Caco-2 (cell line): ENCODE data around the gene ADAMTS2. TPM values are rescaled to one million over a fixed set of nuclear protein-coding genes. Genes with fewer than 3 reads are reported as not detected.

Source experiments
- BruUV-seq: library from RNA; stranded (reverse); fragments of 400-500 nt; replicated peaks from 2 replicates; lab custom pipeline; 2021; lab: Mats Ljungman, UMichigan
- CTCF ChIA-PET: fragments of 300-600 bp; sonication (Branson Sonifier 250); formaldehyde crosslinking; loops from one replicate; lab custom pipeline; 2022; ENCODE audit warnings: antibody characterized with exemption; lab: Charles Lee
- POLR2A ChIA-PET: fragments of 300-600 bp; sonication (Branson Sonifier 250); formaldehyde crosslinking; loops from one replicate; lab custom pipeline; 2022; ENCODE audit warnings: antibody characterized with exemption; lab: Charles Lee
- DNase-seq, 2 experiments: peaks; one replicate each; pipeline versions ENCODE4 v3.0.0 to v3.0.0-alpha.2; 2020 to 2022
- H3K27me3 ChIP-seq: replicated peaks from 2 replicates; pipeline ENCODE4 v1.6.0; 2011; ENCODE audit warnings: low read length; ENCODE audit not compliant: control insufficient read depth, insufficient read depth
- H3K36me3 ChIP-seq: 2 replicates; pipeline ENCODE4 v1.5.1; 2011; ENCODE audit warnings: low read length; ENCODE audit not compliant: control insufficient read depth, insufficient read depth
- H3K4me1 ChIP-seq: fragments of 250-450 bp; sonication (Bioruptor Pico); 2 replicates; pipeline ENCODE4 v1.5.1; 2020; ENCODE audit warnings: mild to moderate bottlenecking
- H3K4me3 ChIP-seq: 2 replicates; pipeline ENCODE4 v1.5.1; 2011; ENCODE audit warnings: low read depth, mild to moderate bottlenecking, control low read depth, low read length
- H3K9me3 ChIP-seq: fragments of 250-450 bp; sonication (Bioruptor Pico); 2 replicates; pipeline ENCODE4 v1.5.1; 2020; ENCODE audit warnings: mild to moderate bottlenecking, moderate library complexity
- H3K27ac Mint-ChIP-seq: one replicate; pipeline ENCODE4 v1.8.0; 2022; ENCODE audit warnings: mixed read lengths; ENCODE audit not compliant: unreplicated experiment
- H3K27me3 Mint-ChIP-seq: one replicate; pipeline ENCODE4 v1.8.0; 2022; ENCODE audit warnings: mixed read lengths; ENCODE audit not compliant: insufficient read depth, unreplicated experiment
- H3K36me3 Mint-ChIP-seq: one replicate; pipeline ENCODE4 v1.8.0; 2022; ENCODE audit warnings: mild to moderate bottlenecking, mixed read lengths; ENCODE audit not compliant: insufficient read depth, unreplicated experiment
- H3K4me1 Mint-ChIP-seq: one replicate; pipeline ENCODE4 v1.8.0; 2022; ENCODE audit warnings: low read depth, mixed read lengths; ENCODE audit not compliant: unreplicated experiment
- H3K4me3 Mint-ChIP-seq: one replicate; pipeline ENCODE4 v1.8.0; 2022; ENCODE audit warnings: mild to moderate bottlenecking, moderate library complexity, mixed read lengths; ENCODE audit not compliant: unreplicated experiment
- H3K9me3 Mint-ChIP-seq: one replicate; pipeline ENCODE4 v1.8.0; 2022; ENCODE audit warnings: mixed read lengths; ENCODE audit not compliant: unreplicated experiment
- CTCF ChIP-seq, 2 experiments: fragments of 200-600 bp in 1 of 2; IDR thresholded peaks; 1 replicate in 1 of 2; 2 replicates in 1 of 2; pipeline versions ENCODE4 v1.5.1 to v1.8.0; 2011 to 2022; ENCODE audit warnings: antibody characterized with exemption in 1 of 2, control low read depth in 1 of 2, inconsistent platforms in 1 of 2, low read depth in 1 of 2, low read length in 1 of 2, mild to moderate bottlenecking in 1 of 2, moderate library complexity in 1 of 2; ENCODE audit not compliant: insufficient read depth in 1 of 2, severe bottlenecking in 1 of 2, unreplicated experiment in 1 of 2
- intact Hi-C: fragments of 100-400 bp; cut with micrococcal nuclease; formaldehyde crosslinking; loops from one replicate; pipeline ENCODE4 v1.10.0; 2022; ENCODE audit not compliant: unreplicated experiment
- total RNA-seq: library from RNA; stranded (reverse); gene quantifications from 2 replicates; pipeline ENCODE4 v1.2.3, GENCODE V29; 2022

Gene ADAMTS2
- total RNA-seq, 1 experiment from 2014 or later = 0.05 TPM

DNA sequence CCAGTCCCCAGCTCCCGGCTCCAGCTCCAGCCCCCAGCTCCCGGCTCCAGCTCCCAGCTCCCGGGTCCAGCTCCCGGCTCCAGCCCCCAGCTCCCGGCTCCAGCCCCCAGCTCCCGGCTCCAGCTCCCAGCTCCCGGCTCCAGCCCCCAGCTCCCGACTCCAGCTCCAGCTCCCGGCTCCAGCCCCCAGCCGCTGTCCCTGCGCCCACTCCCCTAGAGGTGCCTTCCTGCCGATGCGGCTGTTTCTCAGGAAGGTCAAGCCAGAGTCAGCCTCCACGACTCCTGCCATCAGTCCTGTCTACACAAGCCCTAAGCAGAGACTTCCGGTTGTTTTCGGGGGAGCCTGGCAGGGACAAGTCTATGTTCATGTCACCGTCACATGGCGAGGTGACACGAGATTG lies 210.3 kb downstream of the ADAMTS2 start:
- BruUV-seq = no TSS peak

GRCh38 chr5:179134511-179134910 lies 210.8 kb downstream of the ADAMTS2 start:
- H3K4me1 Mint-ChIP-seq = no peaks in the 10 kb centered on the region
- Histone ChIP-seq H3K36me3 (no peaks in the 10 kb centered on the region), H3K27me3 (no peaks in the 10 kb centered on the region), H3K4me1 (no peaks in the 10 kb centered on the region), H3K9me3 (peaks cover 4% of the 10 kb centered on the region; the same call in 1 of the 2 replicates), H3K4me3 (no peak overlapping the region)
- no TSS peak for BruUV-seq
- H3K27ac Mint-ChIP-seq = no peak overlapping the region
- H3K4me3 Mint-ChIP-seq = no peak overlapping the region
- intact Hi-C loops = no loop called here
- peaks cover 10% of the 10 kb centered on the region for H3K9me3 Mint-ChIP-seq
- H3K36me3 Mint-ChIP-seq = no peaks in the 10 kb centered on the region
- no peak for DNase-seq
- TF ChIP-seq CTCF (IDR thresholded peaks at IDR 0.05; ENCODE audit: insufficient read depth in 1 of 2, low read depth in 1 of 2, low read length in 1 of 2, severe bottlenecking in 1 of 2, unreplicated experiment in 1 of 2) = no peak
- H3K27me3 Mint-ChIP-seq = no peaks in the 10 kb centered on the region
- CTCF ChIA-PET = no interaction called here
- POLR2A ChIA-PET = no interaction called here

More for the DNA sequence above, 210.3 kb downstream of the ADAMTS2 start:
- ChIA-PET POLR2A (no interaction called here), CTCF (no interaction called here)
- H3K9me3 ChIP-seq = peaks cover 4% of the 10 kb centered on the region; the same call in 1 of the 2 replicates
- H3K27me3 Mint-ChIP-seq = no peaks in the 10 kb centered on the region
- H3K9me3 Mint-ChIP-seq = peaks cover 10% of the 10 kb centered on the region
- intact Hi-C loops = no loop called here
- H3K27ac Mint-ChIP-seq = no peak overlapping the region
- no peaks in the 10 kb centered on the region for H3K36me3 ChIP-seq
- TF ChIP-seq CTCF (IDR thresholded peaks at IDR 0.05; ENCODE audit: insufficient read depth in 1 of 2, low read depth in 1 of 2, low read length in 1 of 2, severe bottlenecking in 1 of 2, unreplicated experiment in 1 of 2) = no peak
- no peaks in the 10 kb centered on the region for H3K4me1 Mint-ChIP-seq
- no peaks in the 10 kb centered on the region for H3K27me3 ChIP-seq
- H3K4me3 ChIP-seq = no peak overlapping the region
- peak in 1 of 2 experiments; percentile 24 for DNase-seq
- no peaks in the 10 kb centered on the region for H3K4me1 ChIP-seq
- H3K36me3 Mint-ChIP-seq = no peaks in the 10 kb centered on the region
- H3K4me3 Mint-ChIP-seq = no peak overlapping the region

DNA sequence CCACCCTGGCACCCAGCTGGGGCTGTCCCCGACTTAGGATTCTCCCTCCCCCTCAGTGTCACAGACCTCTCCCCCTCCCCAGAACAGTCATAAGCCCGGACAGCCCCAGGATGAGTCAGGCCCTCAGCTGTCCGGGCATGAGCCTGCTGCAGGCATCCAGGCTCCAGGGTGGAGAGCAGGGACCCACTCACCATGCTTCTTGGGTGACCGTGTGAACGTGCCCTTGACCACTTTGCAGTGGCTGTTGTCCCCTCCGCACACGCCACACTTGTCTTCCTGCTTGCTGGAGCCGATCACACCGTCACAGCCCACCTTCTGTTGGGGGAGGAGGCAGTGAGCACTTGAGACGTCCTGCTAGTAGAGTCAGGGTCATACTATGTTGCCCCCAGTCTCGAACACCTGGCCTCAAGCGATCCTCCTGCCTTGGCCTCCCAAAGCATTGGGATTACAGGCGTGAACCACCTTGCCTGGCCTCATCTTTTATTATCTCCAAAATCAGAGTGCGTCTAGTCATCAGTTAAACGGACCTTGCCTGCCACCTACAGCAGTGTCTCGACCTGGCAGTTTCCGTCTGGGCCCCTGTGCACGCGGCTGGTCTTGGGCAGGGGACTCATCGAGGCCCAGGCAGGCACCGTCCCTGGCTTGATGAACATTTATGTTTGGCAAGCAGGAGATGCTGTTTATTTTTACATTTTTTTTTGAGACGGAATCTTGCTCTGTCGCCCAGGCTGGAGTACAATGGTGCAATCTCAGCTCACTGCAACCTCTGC lies 212.5 kb downstream of the ADAMTS2 start:
- Mint-ChIP-seq H3K4me1 (no peaks in the 10 kb centered on the region), H3K4me3 (no peak overlapping the region), H3K27me3 (no peaks in the 10 kb centered on the region), H3K9me3 (peaks cover 10% of the 10 kb centered on the region), H3K27ac (no peak overlapping the region), H3K36me3 (no peaks in the 10 kb centered on the region)
- intact Hi-C loops = no loop called here
- Histone ChIP-seq H3K4me3 (no peak overlapping the region), H3K27me3 (no peaks in the 10 kb centered on the region), H3K36me3 (no peaks in the 10 kb centered on the region), H3K4me1 (no peaks in the 10 kb centered on the region), H3K9me3 (peaks cover 8% of the 10 kb centered on the region; the same call in 1 of the 2 replicates)
- ChIA-PET POLR2A (no interaction called here), CTCF (interaction anchor here (0.6 kb wide), 1 partner anchor 46 kb away, joined by 4 read pairs; no protein-coding TSS in a partner anchor)
- DNase-seq = no peak
- BruUV-seq = no TSS peak
- TF ChIP-seq CTCF (IDR thresholded peaks at IDR 0.05; ENCODE audit: insufficient read depth in 1 of 2, low read depth in 1 of 2, low read length in 1 of 2, severe bottlenecking in 1 of 2, unreplicated experiment in 1 of 2) = no peak
